ENCODE measurements around the gene LRP5.
"Not testable (repeated sequence)": the region's sequence is repeated elsewhere in the genome, so short reads cannot be mapped to it uniquely, and the experiment has no call there.

Gene LRP5

DNA sequence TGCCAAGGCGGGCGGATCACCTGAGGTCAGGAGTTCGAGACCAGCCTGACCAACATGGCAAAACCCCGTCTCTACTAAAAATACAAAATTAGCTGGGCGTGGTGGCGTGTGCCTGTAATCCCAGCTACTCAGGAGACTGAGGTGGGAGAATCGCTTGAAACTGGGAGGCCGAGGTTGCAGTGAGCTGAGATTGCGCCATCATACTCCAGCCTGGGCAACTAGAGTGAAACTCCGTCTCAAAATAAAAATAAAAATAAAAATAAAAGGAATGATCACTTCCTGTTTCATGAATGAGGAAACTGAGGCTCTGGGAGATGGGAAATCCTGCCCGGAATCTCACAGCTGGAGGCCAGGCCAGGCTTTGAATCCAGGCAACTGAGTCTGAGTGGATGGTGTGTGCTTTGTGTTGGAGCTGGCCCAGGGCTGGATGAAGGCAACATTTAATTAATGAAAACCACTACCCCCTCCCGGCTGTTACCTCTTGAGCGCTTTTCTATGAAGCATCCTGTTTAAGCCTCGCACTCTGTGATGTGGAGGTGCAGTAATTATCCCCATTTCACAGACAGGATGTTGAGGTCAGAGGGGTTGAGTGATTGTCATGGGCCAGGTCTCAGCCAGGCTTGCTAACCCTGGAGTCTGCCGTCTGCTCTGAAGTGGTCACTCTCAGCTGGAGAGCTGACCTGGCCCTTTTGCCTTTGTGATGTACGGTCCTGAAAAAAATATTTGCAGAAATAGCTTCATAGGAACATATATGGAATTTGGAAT lies 27.8 kb downstream of the LRP5 start:
- H3K4me3 ChIP-seq (ENCODE audit: low read depth, low read length) = no peak overlapping the region
- TF ChIP-seq, protein P1, sequence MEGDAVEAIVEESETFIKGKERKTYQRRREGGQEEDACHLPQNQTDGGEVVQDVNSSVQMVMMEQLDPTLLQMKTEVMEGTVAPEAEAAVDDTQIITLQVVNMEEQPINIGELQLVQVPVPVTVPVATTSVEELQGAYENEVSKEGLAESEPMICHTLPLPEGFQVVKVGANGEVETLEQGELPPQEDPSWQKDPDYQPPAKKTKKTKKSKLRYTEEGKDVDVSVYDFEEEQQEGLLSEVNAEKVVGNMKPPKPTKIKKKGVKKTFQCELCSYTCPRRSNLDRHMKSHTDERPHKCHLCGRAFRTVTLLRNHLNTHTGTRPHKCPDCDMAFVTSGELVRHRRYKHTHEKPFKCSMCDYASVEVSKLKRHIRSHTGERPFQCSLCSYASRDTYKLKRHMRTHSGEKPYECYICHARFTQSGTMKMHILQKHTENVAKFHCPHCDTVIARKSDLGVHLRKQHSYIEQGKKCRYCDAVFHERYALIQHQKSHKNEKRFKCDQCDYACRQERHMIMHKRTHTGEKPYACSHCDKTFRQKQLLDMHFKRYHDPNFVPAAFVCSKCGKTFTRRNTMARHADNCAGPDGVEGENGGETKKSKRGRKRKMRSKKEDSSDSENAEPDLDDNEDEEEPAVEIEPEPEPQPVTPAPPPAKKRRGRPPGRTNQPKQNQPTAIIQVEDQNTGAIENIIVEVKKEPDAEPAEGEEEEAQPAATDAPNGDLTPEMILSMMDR (IDR thresholded peaks at IDR 0.05; ENCODE audit: insufficient read depth, low read length, missing control alignments) = no peak
- no peak for DNase-seq (ENCODE audit: low read depth, low spot score)
- POLR2A ChIA-PET = no interaction called here
- CTCF ChIA-PET = interaction anchor here (0.9 to 1.4 kb wide), 3 partner anchors 18 to 83 kb away, joined by 3 to 4 read pairs (median 3); no protein-coding TSS in a partner anchor

DNA sequence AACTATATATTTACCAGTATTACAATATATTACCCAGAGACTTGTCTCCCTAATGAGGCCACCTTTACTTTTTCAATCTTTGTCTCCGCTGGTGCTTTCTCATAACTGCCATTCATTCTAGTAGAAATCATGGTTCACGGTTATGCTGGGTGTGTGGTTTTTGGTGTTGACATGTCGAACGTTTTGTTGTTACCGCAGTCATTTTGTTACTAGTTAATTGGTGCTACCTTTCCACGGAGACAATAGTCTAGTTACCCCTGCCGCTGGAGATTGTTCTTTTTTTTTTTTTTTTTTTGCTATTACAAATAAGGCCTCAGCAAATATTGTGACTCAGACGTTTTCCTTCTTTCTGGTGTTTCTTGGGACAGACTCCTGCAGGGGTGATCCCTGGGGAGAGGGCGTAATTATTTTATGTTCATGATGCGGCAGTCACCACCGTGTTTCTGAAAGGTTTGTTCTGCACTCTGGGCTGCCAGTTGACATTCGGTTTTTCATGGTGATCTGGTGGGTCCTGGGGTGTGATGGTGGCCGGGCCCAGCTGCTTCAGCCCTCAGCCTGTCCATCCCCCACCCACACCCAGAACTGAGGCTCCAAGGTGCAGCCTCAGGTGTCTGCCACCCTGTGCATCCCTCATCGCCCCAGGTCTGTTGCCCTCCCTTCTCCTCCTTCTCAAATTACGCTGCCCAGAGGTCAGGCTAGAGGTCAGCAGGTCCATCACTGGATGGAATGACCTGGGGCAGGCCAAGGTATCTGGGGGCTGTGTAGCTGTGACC lies 28.6 kb downstream of the LRP5 start:
- TF ChIP-seq, protein P1 (IDR thresholded peaks at IDR 0.05; ENCODE audit: insufficient read depth, low read length, missing control alignments) = no peak
- CTCF ChIA-PET = interaction anchor here (1.1 to 1.4 kb wide), 3 partner anchors 18 to 95 kb away, joined by 3 to 4 read pairs (median 3); no protein-coding TSS in a partner anchor
- DNase-seq (ENCODE audit: low read depth, low spot score) = no peak
- H3K4me3 ChIP-seq (ENCODE audit: low read depth, low read length) = no peak overlapping the region
- POLR2A ChIA-PET = no interaction called here

DNA sequence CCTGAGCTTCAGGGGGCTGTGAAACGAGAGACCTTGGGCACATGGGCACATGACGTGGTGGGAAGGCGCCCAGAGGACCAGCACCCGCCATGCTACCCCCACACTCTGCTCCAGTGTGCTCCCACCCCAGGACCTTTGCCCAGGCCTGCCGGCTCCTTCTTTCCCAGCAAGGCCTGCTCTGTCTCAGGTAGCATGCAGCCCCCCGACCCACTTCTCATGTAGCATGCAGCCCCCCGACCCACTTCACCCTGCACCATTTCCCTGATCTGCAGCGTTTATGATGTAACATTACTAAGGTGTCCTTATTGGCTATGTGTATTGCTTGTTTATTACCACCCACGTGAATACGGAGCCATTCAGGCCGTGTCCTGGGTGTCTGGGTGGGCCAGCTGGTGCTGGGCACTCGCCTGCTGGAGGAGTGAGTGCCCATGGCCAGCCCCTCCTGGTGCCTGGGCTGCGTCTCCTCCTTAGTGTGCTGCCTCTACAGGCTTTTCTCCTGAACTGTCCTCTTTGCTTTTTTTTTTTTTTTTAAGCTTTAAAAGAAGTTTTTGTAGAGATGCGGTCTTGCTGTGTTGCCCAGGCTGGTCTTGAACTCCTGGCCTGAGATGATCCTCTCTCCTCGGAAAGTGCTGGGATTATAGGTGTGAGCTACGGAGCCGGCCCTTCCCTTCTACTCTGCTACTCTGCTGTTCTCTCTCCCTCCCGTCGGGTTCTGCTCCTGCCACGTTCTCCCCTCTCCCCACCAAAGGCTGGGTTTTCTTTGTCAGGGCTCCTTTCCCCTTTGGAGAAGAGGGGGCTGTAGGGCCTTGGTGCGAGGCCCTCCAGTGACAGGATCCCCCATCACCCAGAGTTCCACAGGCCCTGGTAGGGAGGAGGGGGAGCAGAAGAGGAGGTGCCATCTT lies 29.4 kb downstream of the LRP5 start:
- TF ChIP-seq, protein P1 (IDR thresholded peaks at IDR 0.05; ENCODE audit: insufficient read depth, low read length, missing control alignments) = peak; percentile 11
- ChIA-PET CTCF (interaction anchor here (1.1 to 1.4 kb wide), 3 partner anchors 10 to 96 kb away, joined by 3 read pairs; no protein-coding TSS in a partner anchor), POLR2A (no interaction called here)
- H3K4me3 ChIP-seq (ENCODE audit: low read depth, low read length) = no peak overlapping the region
- no peak for DNase-seq (ENCODE audit: low read depth, low spot score)

DNA sequence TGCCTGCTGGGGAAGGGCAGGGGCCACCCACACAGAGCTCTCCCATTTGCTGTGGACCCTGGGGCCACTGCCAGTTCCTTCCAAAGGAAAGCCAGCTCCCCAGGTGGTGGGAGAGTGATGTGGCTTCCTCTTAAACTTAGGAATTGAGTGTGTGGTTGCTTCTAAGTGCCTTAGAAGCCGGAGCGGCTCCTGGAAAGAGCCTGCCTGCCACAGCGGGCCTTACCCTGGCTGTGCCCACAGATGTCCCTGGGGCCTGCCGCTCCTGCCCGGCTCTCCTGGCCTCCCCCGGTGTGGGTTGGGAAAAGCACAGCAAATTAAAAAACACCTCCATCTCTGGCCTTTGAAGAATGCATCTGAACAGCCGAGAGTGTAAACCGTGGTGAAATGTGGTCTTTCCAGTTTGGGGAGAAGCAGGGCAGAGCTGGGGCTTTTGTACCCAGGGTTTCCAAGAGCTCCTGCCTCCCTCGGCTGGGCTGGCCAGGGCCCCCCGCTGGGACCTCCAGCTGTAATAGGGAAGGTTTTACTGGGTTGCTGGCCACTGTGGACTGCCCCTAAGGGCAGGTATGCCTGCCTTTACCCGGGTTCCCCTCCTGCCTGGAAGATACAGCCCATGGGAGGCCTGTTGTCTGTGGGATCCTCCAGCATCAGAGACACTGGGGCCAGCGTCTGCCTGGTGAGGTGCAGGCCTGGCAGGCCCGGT lies 30.2 kb downstream of the LRP5 start:
- DNase-seq (ENCODE audit: low read depth, low spot score) = no peak
- TF ChIP-seq, protein P1 (IDR thresholded peaks at IDR 0.05; ENCODE audit: insufficient read depth, low read length, missing control alignments) = no peak
- POLR2A ChIA-PET = no interaction called here
- no peak overlapping the region for H3K4me3 ChIP-seq (ENCODE audit: low read depth, low read length)
- CTCF ChIA-PET = interaction anchor here (1.0 to 1.4 kb wide), 2 partner anchors 9 to 45 kb away, joined by 3 read pairs; no protein-coding TSS in a partner anchor

DNA sequence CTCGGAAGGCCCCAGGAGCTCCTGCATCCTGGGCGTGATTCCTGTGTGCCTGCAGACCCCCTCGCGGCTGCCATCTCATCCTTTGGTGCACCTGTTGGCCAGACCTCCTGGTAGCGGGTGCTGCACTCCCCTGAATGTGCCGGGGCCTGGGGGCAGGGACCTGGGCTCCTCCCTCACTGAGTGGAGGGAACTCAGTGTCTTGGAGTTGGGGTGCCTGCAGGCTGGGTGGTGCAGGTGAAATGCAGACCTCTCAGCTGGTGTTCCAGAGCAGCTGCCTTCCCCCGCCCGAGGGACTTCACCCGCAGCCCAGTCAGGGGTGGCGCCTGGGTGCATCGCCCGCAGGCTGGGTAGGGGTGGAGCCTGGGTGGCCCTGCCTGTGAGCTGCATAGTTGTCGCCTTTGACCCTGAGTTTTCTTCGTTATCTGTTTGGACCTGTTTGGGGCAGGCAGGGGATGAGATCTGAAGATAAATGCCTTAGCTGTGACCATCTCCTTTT lies 31.4 kb downstream of the LRP5 start:
- no peak for DNase-seq (ENCODE audit: low read depth, low spot score)
- ChIA-PET POLR2A (no interaction called here), CTCF (interaction anchor here (1.2 kb wide), 1 partner anchor 86 kb away, joined by 3 read pairs; no protein-coding TSS in a partner anchor)
- no peak overlapping the region for H3K4me3 ChIP-seq (ENCODE audit: low read depth, low read length)
- TF ChIP-seq, protein P1 (IDR thresholded peaks at IDR 0.05; ENCODE audit: insufficient read depth, low read length, missing control alignments) = no peak

DNA sequence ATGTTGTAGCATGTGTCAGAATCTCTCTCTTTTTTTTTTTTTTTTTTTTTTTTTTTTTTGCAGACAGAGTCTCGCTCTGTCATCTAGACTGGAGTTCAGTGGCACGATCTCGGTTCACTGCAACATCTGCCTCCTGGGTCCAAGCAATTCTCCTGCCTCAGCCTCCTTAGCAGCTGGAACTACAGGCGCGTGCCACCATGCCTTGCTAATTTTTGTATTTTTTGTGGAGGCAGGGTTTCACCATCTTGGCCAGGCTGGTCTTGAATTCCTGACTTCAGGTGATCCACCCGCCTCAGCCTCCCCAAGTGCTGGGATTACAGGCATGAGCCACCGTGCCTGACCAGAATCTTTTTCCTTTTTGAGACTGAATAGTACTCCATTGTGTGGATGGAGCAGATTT lies 32.4 kb downstream of the LRP5 start:
- CTCF ChIA-PET = not testable (repeated sequence)

More for the DNA sequence above, 32.4 kb downstream of the LRP5 start:
- POLR2A ChIA-PET; DNase-seq (ENCODE audit: low read depth, low spot score); H3K4me3 ChIP-seq (ENCODE audit: low read depth, low read length): not testable (repeated sequence)
